ENCODE data around the gene E2F8. TPM values are rescaled to one million over a fixed set of nuclear protein-coding genes. Genes with fewer than 3 reads are reported as not detected.
A peak's percentile ranks its signal among the peaks of the same experiment; 100 is the strongest.

The E2F8 gene
- total RNA-seq, 1 donor, result 0.54 TPM

DNA sequence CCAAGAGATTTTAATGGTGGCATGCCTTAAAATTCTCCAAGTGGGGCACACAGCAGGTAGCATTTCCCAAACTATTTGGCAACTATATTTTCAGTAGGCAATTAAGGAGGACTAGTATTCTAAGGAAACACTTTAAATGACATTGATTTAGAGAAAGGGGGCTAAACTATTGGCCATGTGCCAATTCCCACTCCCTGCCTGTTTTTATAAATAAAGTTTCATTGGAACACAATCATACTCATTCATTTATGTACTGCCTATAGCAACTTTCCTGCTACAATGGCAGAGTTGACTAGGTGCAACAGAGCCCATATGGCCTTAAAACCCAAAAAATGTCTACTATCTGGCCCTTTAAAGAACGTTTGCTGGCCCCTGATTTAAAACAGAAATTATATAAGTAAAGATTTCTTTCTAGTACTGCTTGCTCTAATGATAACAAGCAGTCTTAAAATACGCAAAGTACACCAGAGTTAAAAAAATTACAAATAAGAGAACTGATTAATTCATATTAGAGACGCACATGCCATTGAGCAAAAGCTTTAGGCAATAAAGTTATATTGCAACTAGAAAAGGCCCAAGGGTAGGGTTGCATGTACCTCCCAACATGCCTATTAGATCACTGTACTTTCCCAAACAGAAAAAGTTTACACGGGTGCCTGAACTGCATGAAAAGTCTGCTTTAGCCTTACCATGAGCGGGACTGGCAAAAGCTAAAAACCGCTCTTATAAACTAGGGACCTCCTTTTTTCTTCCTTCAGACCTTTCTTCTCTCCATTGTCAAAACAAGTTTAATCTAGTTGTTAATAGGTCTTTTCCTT, 14.2 kb downstream of the E2F8 start:
- no peak for DNase-seq (ENCODE audit: low read depth in 2 of 3, low spot score in 2 of 3)

DNA sequence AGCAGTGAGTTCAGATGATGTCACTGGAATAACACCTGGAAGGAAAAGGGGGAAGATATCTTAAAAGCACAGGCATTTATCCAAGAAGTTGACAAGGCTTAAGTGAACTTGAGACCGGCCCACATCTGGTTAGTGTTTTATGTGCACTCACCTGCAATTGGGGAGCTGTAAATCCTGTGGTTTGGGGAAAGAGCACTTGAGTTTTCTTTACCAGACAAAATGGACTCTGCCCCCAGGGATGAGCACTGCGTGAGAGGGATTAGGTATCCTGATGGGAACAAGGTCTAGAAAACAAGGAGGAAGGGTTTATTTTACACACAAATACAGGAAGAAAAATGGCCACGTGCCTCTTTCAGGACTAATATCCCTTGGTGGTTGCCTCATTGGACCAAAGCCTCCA, 15.2 kb downstream of the E2F8 start:
- DNase-seq (ENCODE audit: low read depth in 2 of 3, low spot score in 2 of 3), result no peak

DNA sequence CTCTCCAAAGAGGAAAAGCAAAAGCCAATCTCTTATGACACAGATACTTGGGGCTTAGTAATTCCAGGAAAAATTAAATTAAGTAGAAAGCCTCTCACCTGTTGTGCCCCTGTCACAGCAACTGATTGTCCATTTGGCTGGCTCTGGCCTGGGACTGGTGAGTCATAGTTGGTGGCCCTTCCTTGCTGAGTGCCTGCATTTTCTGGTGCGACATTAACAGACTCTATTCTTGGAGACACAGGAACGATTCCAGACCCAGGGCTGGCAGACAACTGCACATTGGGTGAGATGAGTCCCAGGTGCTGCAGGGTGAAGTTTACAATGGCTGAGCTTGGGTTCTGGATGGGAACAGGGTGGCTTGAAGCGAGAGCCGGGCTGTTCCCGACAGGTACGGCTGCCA, 15.6 kb downstream of the E2F8 start:
- DNase-seq (ENCODE audit: low read depth in 2 of 3, low spot score in 2 of 3), result no peak

DNA sequence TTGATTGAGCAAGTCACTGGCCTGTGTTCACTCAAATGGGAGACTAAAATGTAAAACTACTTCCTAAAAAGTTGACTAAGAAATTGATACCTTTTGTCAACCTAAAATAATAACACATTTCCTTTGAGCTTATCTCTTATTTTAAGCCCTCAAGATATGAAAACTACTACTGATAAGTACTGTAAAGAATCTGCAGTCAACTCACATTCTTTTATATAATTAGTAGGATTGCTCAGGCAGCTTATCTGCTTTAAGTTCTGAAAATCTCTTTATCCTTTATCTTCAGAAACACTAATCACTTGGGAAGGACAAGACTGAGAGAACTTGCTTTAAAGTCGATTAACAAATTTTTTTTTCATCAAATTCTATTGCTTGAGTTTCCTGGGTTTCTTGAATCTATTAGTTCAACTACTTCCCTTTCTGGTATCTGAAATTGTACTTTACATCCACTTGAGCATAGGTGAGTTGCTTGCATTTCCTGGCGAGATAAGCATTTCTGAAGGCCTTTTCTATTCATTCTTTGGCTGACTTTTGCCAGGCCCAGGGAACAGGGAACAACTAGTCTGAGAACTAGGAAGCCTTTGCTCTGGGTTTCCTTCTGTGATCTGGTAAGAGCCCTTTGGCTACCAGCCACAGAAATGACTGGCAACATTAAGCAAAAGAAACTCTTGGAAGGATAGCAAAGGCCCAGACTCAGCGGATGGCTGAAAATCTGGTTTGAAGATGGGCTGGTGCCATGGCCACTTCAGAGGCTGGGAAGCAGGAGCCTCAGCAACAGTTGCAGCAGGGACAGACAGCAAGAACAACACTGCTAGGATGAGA, 19.6 kb downstream of the E2F8 start:
- no peak for DNase-seq (ENCODE audit: low read depth in 2 of 3, low spot score in 2 of 3)

DNA sequence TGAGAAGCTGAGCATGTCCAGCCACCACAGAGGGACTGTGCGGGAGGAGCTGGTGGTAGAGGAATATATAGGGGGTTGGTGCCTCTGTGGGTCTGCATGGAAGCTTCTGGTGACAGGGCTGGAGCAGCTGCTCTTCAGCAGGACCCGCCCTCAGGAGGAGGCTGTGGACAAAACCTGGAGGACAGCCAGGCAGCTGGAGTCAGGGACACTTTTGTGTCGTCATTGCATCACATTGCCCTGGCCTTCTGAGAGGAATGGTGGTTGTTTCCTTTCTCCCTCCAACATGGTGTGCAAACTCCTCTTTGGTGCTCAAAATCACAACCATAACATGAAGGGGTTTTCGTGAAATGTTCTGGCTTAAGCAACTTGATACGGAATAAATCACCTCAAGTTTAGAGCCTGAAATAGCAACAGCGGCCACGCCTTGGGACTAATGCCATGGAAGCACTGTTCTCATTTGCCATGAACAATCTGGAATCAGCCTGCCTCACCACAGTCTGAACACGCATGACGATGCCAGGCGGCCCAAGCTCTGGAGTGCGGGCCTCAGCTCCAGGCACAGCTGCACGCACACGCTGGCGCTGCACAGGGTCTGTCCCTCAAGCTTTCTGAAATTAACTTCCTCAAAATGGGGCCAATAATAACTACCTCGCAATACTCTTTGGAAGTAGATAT, 21.8 kb downstream of the E2F8 start:
- no peak for DNase-seq (ENCODE audit: low read depth in 2 of 3, low spot score in 2 of 3)

DNA sequence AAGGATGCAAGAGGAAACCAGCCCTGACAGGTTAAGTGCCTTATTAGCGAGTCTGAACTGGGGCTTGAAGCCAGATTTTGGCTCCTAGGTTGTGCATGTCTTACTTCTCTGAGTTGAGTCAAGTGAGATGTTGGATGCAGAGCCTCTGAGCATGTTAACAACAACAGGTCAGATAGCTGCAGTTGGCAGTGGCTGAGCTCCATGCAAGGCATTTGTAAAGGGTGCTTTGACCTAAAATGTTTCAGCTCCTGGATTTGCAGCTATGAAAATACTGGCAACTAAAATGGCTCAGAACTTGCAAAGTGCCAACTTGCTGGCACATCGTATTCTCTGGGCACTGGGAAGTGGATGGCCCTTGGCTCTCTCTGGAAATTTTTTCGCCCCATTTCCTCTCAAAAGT, 22.5 kb downstream of the E2F8 start:
- DNase-seq (ENCODE audit: low read depth in 2 of 3, low spot score in 2 of 3), result no peak

DNA sequence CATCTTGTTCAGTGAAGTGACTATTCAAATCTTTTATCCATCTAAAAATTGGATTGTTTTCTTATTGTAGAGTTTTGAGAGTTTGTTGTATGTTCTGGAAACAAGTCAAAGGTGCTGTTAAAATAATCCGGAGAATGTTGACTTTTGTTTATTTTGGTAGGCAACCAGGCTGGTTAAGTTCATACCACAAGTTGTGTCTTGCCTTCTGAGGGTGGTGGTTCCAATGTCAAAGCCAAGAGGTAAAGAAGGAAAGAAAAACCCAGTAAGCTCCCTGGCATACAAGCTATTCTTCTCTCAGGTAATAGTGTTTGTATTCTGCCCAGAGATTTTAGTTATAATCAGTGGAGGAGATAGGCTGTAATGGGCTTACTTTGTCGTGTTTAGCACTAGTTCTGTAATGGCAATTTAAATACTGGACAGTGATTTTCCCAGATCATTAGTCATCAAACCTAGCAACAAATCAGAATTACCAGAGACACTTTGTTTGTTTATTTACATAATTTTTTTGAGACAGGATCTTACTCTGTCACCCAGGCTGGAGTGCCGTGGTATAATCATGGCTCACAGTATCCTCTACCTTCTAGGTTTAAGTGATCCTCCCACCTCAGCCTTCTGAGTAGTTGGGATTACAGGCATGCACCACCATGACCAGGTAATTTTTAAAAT, 23.9 kb downstream of the E2F8 start:
- DNase-seq (ENCODE audit: low read depth in 2 of 3, low spot score in 2 of 3), result no peak

DNA sequence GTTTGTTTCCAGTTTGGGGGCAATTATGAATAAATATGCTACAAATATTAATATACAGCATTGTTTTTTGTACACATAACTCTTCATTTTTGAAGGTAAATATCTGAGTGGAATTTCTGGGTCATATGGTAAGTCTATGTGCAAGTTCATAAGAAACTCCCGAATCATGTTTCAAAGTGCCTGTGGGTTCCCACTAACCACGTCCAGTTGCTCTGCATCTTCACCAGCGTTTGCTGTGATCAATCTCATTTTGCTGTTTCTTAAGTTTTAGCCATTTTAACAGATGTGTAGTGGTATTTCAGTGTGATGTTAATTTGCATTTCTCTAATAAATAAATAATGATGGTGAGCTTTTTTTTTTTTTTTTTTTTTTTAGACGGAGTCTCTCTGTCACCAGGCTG, 24.7 kb downstream of the E2F8 start:
- no peak for DNase-seq (ENCODE audit: low read depth in 2 of 3, low spot score in 2 of 3)

DNA sequence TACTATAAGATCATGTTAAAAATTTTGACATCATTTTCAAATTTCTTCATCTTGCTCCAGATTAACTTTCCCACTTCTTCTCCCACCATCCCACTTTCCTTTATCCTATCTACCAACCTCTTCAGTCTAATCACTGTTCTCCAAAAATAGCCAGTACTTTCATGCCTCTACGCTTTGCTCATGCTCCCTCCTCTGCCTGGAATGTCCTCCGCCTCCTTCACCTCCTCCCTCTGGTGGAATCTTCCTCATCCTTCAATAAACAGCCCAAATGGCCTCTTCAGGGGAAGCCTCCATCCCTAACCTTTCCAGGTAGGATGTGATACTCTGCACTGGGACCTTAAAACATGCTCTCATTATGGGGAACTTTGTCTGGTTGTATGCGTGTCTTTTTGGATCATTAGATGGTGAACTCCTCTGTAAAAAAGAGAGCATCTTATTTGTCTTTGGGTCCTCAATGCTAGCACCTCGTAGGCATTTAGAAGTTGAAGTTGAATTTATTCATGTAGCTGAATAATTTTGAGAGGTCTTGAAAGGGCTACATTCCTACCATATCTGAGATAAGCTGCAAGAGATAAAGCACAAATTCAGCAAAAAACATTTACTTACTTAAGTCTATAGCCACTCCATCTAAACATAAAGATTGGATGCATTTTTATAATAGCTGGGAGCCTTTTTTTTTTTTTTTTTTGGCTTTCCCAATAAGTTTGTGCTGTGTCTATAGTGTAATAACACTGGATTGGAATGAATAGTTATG, 31.0 kb downstream of the E2F8 start:
- DNase-seq (ENCODE audit: low read depth in 2 of 3, low spot score in 2 of 3), result no peak

DNA sequence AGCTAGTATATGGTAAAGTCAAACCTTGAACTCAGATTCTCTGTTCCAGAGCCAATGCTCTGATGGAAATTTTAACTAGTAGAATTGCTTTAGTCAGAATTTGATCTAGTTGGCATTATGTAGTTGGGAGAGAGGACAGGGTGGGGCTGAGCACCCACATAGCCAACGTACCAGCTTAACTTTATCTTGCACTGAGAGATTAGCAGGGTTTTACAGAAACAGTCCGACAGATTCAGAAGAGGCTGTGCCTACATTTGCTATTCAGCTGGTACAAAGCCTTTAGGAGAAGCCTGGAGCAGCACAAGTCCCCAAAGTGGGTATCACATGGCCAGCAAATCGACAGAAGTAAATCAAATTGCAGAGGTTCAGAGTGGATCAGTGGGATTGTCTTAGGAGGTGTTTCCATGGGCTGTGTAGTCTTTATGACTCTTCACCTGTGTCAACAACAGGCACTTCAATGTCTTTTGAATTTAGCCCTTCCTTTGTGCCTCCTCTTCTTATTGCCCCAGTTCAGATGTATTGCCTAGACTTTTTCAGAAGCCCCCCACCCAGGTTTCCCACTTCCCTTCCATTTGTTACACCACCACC, 31.7 kb downstream of the E2F8 start:
- DNase-seq (ENCODE audit: low read depth in 2 of 3, low spot score in 2 of 3), result no peak

DNA sequence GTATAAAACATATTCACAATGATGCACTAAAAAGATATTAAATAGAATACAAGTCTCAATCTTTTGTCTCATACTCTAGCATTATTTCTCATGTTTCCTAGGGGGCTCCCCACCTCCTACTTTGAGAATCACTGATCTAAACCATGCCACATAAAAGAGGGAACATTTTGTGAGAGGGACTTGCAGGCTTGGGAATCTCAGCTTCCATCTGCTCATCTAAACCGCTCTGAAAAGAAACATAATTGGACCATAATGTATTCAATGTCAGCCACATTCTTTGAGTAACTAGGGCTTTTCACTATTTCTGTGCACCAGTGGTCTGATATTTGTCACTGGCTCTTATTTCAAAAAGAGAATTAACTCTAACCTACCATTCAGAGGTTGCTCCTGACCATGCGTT, 32.6 kb downstream of the E2F8 start:
- DNase-seq (ENCODE audit: low read depth in 2 of 3, low spot score in 2 of 3), result no peak

DNA sequence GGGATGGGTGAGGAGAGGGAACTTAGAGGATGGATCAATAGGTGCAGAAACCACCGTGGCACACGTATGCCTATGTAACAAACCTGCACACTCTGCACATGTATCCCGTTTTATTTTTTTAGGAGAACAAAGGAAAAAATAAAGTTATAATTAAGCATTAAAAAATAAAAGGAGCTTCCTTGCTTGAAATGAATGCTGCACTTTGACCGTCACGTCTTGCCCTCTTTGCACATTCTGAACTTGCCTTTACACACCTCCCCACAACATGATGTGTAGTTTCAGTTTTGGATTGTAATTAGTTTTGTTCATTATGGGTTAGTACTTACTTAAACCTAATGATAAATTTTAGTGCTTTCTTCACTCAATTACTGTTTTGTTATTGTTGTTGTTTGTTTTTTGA, 35.9 kb downstream of the E2F8 start:
- no peak for DNase-seq (ENCODE audit: low read depth in 2 of 3, low spot score in 2 of 3)

DNA sequence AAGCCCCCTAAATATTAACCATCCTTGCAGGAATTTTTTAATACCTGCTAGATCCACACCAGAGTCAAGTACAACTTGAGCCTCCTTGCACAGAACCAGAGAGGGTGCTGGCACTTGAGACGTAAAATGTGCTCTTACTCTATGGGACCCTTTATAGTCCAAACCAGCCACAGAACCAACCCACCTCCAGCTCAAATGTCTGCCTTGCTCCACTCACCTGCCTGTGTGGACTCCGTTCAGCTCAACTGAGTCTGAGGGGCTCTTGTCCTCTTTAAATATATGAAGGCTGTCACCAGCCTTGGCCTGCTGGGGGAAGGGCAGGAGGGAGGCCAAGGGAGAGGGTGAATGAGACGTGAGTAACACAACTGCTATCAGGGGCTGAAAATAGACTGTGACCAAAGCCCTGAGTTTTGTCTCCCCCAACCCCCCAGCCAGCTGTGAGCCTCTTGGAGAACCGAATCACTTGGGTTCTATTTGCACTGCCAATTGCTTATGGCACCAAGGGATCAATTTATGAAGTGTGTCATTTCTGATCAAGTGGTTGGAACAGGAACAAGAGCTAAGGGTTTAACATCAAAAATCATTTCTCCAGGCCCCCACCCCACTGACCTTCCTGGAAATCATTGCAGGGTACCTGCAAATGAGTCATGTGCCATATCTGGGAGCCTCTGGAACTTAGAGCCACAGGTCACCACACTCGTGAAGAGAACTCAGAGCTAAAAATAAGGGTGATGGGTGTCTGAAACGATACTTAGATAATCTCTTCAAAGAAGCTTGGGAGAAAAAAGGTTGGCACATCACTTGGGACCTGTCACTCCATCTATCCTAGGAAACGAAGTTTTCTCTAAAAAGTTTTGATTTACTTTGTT, 38.8 kb downstream of the E2F8 start, which contains the start of gene CSRP3:
TSS of gene CSRP3 (minus strand) at position 247 of the 869 bp plus-strand sequence. CDS start 9,535 bp downstream, outside the sequence.
- no peak for DNase-seq (ENCODE audit: low read depth in 2 of 3, low spot score in 2 of 3)

DNA sequence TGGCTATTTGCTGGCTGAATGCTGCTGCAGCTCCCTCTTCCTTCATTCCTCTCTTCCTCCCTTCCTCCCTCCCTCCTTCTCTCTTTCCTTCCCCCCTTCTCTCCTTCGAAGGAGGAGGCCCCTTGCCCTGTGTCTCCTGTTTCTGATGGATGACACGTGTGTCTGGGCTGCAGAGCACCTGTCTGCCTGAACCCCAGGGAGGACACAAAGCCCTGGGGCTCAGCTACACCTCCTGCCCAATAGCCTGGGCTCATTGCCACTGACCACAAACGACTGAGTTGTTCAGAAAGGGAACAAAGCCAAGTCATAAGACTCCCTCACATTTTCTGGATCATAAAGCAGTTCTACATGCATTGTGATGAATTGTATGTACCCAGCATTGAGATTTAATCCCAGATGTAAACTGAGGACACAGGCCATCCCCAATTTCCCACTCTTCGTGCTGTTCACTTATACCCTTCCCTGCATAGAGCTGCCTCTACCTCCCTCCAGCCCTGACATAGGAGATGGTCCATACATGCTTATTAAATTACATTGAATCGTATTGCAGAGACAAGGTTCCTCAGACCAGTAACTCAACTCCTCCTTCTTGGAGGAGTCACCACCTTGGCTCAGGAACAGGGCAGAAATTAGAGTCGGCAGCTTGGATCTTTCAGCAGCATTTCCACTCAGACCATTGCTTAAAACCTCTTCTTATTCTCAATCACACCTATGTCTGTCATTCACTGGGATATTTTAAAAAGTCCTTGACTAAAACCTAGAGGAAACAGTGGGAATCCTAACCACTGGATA, 40.1 kb downstream of the E2F8 start:
- peak in 2 of 3 donors; percentile 53 to 79 for DNase-seq (ENCODE audit: low read depth in 2 of 3, low spot score in 2 of 3)

DNA sequence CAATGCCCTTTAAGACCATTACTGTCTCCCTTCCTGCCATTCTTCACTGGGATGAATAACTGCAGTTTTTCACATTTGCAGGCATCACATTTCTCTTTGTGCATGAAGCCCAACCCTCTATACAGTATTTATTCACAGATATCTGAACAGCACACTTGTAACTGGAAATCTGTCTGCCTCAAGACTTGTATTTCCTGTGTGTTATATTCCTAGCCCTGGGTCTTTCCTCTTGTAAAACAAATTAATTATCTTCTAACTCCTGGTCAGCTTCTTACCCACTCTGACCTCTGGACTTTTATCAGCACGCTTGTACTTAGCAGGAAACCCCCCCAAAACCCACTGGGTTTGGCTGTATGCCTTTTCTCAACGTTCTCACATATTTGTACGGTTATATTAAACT, 41.0 kb downstream of the E2F8 start:
- DNase-seq (ENCODE audit: low read depth in 2 of 3, low spot score in 2 of 3), result peak in 2 of 3 donors; percentile 21 to 23

DNA sequence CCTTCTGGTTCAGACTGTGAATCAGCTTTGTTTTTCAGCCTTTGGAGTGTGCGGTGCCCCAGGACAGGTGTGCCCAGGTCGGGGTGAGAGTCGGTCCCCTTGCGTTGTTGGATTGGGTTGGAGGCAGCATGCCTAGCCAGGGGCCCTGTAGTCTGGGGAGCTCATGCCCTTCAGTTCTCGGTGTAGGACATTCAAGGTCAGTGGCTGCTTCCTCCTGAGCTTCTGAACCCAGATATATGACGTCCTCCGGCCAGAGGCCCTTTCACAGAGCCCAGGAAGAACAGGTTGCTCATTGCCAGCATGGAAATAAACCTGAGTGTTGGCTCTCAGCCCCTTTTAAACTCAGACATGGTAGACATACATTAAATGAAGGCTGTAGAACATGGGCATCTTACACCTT, 41.7 kb downstream of the E2F8 start:
- no peak for DNase-seq (ENCODE audit: low read depth in 2 of 3, low spot score in 2 of 3)

DNA sequence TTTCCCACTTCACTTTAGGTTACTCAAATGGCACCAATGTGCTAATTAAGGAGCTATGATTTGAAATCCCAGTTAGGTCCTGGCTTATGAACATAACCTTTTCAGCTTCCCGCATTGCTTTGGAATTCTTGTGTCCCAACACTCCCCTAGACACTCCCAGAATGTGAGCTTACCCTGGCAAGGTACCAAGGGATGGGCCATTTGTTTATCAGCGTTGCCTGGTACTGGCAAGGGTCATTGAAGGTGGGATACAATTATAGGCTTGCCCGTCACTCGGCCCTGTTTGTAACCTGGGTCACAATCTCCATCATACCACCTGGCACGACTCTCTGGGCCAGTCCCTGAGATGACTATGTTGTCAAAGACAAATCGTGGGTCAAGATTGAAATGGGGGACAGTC, 44.3 kb downstream of the E2F8 start:
- DNase-seq (ENCODE audit: low read depth in 2 of 3, low spot score in 2 of 3), result no peak
